ENCODE results near the gene IL1B.
A peak's percentile ranks its signal among the peaks of the same experiment; 100 is the strongest.

IL1B gene

DNA sequence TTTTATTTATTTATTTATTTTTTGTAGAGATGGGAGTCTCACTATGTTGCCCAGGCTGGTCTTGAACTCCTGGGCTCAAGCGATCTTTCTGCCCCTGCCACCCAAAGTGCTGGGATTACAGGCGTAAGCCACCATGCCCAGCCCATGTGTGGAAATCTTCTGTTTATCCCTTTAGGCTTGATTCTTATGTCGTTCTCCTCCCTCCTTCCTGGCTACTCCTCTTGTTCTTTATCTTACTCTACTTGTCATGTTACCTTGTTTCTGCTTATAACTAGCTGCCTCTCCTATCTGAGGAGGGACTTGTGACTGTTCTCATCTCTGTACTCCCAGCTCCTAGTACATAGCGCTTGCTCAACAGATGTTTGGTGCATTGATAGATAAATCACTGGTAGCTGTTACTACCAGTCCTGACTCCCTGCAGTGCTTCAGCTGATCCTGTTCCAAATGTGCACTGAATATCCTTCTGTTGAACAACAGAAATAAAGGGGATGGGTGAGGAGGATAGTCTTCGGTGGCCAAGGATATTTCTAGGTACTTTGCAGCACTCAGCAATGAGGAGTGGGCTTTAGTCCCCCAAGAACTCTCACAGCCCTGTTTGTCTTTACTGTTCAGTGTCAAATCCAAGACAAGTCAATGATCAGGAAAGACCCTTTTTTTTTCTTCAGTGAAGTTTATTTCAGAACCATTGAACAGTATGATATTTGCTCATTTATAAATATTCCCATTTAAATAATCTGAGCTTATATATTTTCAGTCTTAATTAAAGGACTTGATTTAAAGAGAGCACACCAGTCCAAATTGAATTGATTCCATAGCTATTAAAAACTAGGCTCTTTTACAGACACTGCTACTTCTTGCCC is 7.2 kb downstream of the IL1B start:
- DNase-seq (ENCODE audit: low read depth in 3 of 3), result no peak

GRCh38 chr2:112828251-112828691 is 8.3 kb downstream of the IL1B start:
- DNase-seq (ENCODE audit: low read depth in 3 of 3), result no peak

- DNase-seq (ENCODE audit: low read depth in 3 of 3), result no peak
Observed at GRCh38 chr2:112827604-112828185, 8.9 kb downstream of the IL1B start.

DNA sequence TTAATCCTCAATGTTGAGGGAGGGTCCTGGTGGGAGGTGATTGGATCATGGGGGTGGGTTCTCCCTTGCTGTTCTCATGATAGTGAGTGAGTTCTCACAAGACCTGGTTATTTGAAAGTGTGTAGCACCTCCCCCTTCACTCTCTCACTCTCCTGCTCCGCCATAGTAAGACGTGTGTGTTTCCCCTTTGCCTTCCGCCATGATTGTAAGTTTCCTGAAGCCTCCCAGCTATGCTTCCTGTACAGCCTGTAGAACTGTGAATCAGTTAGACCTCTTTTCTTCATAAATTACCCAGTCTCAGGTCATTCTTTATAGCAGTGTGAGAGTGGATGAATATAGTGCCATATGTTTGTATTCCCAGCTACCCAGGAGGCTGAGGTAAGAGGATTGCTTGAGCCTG is 9.6 kb downstream of the IL1B start:
- DNase-seq (ENCODE audit: low read depth in 3 of 3), result no peak

DNA sequence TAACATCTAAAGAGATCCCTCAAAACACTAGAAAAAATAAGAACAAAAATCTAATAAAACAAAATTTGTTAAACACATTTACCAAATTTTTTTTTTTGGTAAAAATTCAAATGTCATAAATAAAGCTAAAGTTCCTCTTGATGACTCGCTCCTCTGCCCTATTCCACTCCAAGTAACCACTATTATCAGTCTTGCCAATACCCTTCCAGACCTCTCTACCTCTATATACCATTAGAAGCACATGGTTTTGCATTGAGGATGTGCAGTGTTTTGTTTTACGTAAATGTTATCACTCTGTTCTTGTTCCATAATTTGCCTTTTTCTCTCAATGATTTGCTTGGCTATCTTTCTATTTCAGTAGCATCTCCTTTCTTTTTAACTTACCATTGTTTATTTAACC is 10.9 kb downstream of the IL1B start:
- no peak for DNase-seq (ENCODE audit: low read depth in 3 of 3)

DNA sequence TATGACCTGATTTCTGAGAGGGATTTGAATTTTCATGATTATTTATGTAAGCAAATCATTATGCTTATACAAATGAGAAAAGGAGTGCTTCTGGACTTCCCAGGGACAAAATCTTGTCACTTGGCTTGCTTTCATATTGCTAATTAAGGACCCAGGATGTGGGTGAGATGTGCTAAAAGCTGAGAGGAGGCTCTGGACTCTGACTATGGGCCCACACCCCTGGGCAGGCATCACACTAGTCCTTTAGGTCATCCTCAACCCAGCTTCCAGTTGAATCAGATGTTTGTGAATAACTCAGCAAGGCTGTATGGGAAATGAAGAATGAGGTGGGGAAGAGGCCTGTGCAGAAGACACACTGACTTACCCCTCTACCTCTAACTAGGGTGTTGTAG is 11.9 kb downstream of the IL1B start:
- DNase-seq (ENCODE audit: low read depth in 3 of 3), result no peak

- DNase-seq (ENCODE audit: low read depth in 3 of 3), result no peak
Observed at GRCh38 chr2:112821682-112822081, 14.9 kb downstream of the IL1B start.

GRCh38 chr2:112821142-112821541 is 15.4 kb downstream of the IL1B start:
- DNase-seq (ENCODE audit: low read depth in 3 of 3), result peak; percentile 21 to 48 (median 38)

GRCh38 chr2:112820343-112820742 is 16.2 kb downstream of the IL1B start:
- no peak for DNase-seq (ENCODE audit: low read depth in 3 of 3)

GRCh38 chr2:112819081-112819480 is 17.5 kb downstream of the IL1B start:
- DNase-seq (ENCODE audit: low read depth in 3 of 3), result no peak

DNA sequence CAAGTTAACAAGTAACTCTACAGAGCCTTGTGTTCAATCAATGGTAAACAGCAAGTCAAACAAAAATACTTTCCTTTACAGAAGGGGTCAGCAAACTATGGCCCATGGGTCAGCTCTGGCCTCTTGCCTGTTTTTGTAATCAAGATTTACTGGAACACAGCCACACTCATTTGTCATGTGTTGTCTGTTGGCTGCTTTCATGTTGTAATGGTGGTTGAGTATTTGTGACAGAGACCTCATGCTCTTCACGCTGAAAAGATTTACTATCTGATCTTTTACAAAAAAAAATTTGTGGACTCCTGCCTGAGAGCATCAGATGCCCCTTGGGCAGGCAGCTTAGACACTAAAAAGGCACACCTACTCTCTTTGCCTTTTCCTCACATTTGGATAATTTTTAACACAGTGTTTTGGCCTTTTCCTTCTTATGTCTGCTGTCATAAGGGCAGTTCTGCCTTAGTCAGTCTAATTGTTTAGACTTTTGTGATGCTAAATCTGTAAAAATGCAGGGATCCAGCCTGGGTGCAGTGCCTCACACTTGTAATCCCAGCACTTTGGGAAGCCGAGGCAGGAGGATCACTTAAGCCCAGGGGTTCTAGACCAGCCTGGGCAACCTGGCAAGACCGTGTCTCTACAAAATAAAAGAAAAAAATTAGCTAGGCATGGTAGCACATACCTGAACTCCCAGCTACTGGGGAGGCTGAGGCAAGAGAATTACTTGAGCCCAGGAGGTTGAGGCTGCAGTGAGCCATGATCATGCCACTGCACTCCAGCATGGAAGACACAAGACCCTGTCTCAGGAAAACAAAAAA is 18.3 kb downstream of the IL1B start:
- no peak for DNase-seq (ENCODE audit: low read depth in 3 of 3)

DNA sequence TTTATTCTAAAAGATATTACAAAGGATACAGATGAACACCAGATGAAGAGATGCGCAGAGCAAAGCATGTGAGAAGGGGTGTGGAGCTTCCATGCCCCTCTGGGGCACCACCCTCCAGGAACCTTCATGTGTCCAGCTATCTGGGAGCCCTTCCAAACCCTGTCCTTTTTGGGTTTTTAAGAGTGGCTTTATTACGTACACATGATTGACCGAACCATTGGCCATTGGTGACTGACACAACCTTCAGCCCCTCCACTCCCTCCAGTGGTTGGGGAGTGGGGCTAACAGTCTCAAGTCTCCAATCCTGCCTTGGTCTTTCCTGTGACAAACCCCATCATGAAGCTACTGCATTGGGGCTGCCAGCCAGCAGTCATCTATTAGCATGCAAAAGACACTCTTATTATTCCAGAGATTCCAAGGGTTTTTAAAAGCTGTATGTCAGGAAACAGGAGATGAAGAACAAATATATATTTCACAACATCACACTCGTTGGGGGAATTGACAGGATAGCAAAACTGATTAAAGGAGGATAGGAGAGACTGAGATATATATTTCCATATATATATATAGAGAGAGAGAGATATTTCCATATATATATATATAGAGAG is 19.4 kb downstream of the IL1B start:
- DNase-seq (ENCODE audit: low read depth in 3 of 3), result no peak

- DNase-seq (ENCODE audit: low read depth in 3 of 3), result no peak
Observed at GRCh38 chr2:112814278-112814677, 22.3 kb downstream of the IL1B start.

DNA sequence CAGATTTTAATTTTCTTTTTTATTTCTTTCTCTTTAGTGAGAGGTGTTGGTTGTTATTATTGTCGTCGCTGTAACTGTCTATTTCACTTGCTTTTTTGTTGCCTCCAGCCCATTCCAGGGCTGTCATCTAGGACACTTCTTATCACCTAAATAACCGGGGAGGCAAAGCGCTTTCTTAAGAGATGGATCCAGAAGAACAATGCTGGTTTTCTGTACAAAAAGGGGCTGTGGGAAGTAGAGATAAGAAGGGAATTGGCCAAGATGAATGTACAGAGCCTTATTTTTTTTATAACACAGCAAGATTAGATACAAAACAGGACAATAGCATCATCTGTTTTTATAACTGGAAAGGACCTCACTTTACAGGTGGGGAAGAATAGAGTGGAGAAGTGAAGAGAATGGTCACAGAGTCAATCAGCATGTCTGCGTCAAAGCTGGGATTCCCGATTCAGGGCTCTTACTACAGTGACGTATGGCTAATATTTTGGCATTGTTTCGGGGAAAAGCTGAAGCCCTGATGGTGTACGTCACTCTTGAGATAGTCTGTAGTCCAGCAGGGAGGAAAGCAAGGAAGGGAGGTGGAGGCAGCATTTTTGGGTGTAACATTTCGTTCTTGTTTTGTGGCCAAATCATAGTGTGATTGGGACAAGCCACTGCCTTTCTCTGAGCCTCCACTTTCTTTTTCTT is 23.2 kb downstream of the IL1B start:
- no peak for DNase-seq (ENCODE audit: low read depth in 3 of 3)

- no peak for DNase-seq (ENCODE audit: low read depth in 3 of 3)
Observed at GRCh38 chr2:112812318-112813267, 24.0 kb downstream of the IL1B start.

- no peak for DNase-seq (ENCODE audit: low read depth in 3 of 3)
Observed at GRCh38 chr2:112811841-112812306, 24.7 kb downstream of the IL1B start.

- DNase-seq (ENCODE audit: low read depth in 3 of 3), result no peak
Observed at GRCh38 chr2:112811276-112811831, 25.2 kb downstream of the IL1B start.

- DNase-seq (ENCODE audit: low read depth in 3 of 3), result no peak
Observed at GRCh38 chr2:112809112-112809511, 27.5 kb downstream of the IL1B start.

GRCh38 chr2:112807233-112807807 is 29.3 kb downstream of the IL1B start:
- DNase-seq (ENCODE audit: low read depth in 3 of 3), result no peak

DNA sequence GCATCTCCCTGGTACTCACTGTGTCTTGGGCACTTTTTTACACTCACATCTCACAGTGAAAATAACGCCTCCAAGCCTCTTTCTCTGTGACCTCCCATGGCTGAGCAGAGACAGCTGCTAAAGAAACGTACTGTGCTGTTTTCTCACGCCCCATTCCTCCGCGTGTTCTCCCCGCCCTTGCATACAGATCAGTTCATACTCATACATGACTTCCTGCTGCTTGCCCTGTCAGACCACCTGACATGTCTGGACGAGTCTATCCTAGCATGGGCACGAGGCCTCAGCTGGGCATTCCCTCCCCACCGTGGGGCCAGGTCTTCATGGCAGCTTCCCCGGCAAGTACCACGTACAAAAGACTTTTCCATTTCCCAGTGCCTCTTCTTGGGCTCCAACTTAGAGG is 31.0 kb downstream of the IL1B start:
- no peak for DNase-seq (ENCODE audit: low read depth in 3 of 3)
